Neuron (in vitro differentiated cells): Measurements from ENCODE around the gene RASGRF1.

ENCODE experiments used
- H2AFZ ChIP-seq: one replicate; pipeline ENCODE4 v1.6.1; 2013; ENCODE audit warnings: low read depth, mild to moderate bottlenecking, inconsistent platforms, low read length, moderate library complexity
- H3K27me3 ChIP-seq: one replicate; pipeline ENCODE4 v1.6.1; 2013; ENCODE audit warnings: low read length; ENCODE audit not compliant: insufficient read depth
- H3K36me3 ChIP-seq: one replicate; pipeline ENCODE4 v1.6.1; 2013; ENCODE audit warnings: low read length; ENCODE audit not compliant: insufficient read depth
- H3K4me1 ChIP-seq: one replicate; pipeline ENCODE4 v1.6.1; 2013; ENCODE audit warnings: low read length; ENCODE audit not compliant: insufficient read depth
- H3K4me3 ChIP-seq: 2 replicates; pipeline ENCODE4 v1.5.1; 2013; ENCODE audit warnings: mild to moderate bottlenecking, low read length, moderate library complexity
- H3K9me3 ChIP-seq: one replicate; pipeline ENCODE4 v1.6.1; 2013; ENCODE audit warnings: low read length

Gene RASGRF1

DNA sequence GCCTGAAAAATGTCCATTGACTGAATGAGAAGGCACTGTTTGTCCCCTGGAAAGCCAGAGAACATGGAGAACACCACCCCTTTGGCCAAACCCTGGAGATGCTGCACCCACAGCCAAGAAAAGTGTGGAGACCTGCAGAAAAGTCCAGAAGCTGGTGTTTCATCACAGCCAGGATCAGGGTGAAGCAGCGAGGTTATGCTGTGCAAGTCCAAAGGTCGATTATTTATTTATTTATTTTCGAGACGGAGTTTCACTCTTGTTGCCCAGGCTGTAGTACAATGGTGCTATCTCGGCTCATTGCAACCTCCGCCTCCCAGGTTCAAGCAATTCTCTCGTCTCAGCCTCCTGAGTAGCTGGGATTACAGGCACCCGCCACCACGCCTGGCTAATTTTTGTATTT, 140.2 kb downstream of the RASGRF1 start:
- no peaks in the 10 kb centered on the region for H3K4me1 ChIP-seq
- H3K9me3 ChIP-seq: no peaks in the 10 kb centered on the region
- H3K4me3 ChIP-seq: no peak overlapping the region
- no peaks in the 10 kb centered on the region for H3K36me3 ChIP-seq
- no peak overlapping the region for H2AFZ ChIP-seq
- peaks cover 9% of the 10 kb centered on the region for H3K27me3 ChIP-seq

GRCh38 chr15:78949461-78949860, 141.1 kb downstream of the RASGRF1 start:
- Histone ChIP-seq H2AFZ (no peak overlapping the region), H3K4me3 (no peak overlapping the region), H3K27me3 (peaks cover 11% of the 10 kb centered on the region), H3K4me1 (peaks cover 4% of the 10 kb centered on the region), H3K9me3 (no peaks in the 10 kb centered on the region), H3K36me3 (no peaks in the 10 kb centered on the region)

DNA sequence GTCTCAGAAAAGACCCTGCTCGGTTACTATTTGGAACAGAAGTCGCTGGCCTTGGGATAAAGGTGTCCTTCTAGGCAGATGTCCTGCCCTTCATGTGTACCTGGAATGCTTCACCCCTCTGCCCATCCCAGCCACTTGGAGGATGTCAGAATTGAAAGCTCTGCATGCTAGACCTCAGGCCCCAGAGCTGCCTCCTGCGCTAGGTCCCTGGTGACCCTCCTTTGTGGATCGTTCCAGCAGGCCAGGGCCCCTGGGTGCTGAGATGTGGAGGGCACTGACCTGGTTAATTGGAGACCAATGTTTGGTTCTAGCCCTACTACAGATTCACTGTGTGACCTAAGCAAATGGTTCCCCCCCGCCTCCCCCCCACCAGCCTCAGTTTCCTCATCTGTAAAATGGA, 143.1 kb downstream of the RASGRF1 start:
- Histone ChIP-seq H2AFZ (no peak overlapping the region), H3K4me1 (peaks cover 6% of the 10 kb centered on the region), H3K9me3 (no peaks in the 10 kb centered on the region), H3K27me3 (peaks cover 27% of the 10 kb centered on the region), H3K36me3 (no peaks in the 10 kb centered on the region), H3K4me3 (no peak overlapping the region)

DNA sequence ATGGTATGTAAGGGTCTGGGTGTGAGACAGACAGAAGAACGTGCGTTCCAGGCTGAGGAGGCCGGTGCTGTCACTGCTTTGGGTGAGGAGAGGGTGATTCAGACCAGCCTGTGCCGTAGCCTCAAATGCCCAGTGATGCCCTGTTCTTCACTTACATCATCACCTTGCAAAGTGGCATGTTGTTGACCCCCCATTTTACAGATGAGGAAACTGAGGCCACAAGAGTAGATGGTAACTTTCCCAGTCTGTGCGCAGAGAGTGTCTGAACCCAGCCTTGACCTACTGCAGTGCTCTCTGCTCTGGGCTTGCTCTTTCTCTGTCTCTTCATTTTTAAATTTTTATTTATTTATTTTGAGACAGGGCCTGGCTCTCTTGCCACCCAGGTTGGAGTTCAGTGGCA, 144.1 kb downstream of the RASGRF1 start:
- Histone ChIP-seq H2AFZ (no peak overlapping the region), H3K4me3 (no peak overlapping the region), H3K27me3 (peaks cover 27% of the 10 kb centered on the region), H3K36me3 (no peaks in the 10 kb centered on the region), H3K9me3 (no peaks in the 10 kb centered on the region), H3K4me1 (peaks cover 6% of the 10 kb centered on the region)

DNA sequence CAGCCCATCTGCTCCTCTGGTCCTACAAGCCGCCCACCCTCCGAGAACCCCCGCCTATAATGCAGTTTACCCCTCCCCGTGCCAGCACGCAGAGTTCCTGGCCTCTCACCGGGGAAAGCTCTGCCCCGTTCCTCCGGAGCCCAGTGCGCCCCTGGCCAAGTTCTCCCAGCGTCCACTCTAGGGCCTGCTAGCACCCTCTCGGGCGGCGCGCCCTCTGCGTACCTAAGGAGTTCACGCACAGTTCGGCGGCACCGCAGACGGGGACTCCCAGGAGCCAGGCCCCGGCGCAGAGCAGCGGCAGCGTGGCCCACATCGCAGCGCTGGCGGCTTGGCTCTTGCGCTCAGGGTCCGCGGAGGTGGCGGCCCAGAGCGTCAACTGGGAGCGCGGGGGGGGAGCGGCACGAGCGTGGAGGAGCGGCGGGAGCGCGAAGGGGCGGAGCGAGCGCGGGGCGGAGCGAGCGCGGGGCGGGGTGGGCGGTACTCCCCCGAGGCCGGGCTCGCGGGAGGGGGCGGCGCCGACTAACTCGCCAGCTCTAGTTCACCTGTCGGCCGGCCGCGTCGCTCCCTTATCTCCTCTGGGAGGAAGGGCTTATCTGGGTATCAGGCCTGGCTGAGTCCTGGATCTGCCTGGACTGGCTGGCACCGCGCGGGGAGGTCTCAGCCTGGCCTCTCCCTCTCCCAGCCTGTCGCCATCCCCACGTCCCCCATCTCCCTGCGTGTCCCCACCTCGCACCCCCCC, 145.7 kb downstream of the RASGRF1 start, which contains the start of gene CTSH:
TSS of gene CTSH (minus strand) at position 378 of the 739 bp plus-strand sequence. CDS start at position 313, 65 bp downstream.
- Histone ChIP-seq H3K9me3 (no peaks in the 10 kb centered on the region), H2AFZ (peak within 1 kb of the TSS; percentile 93), H3K4me3 (peak within 1 kb of the TSS; percentile 49), H3K27me3 (peaks cover 27% of the 10 kb centered on the region), H3K4me1 (peaks cover 6% of the 10 kb centered on the region), H3K36me3 (no peaks in the 10 kb centered on the region)

DNA sequence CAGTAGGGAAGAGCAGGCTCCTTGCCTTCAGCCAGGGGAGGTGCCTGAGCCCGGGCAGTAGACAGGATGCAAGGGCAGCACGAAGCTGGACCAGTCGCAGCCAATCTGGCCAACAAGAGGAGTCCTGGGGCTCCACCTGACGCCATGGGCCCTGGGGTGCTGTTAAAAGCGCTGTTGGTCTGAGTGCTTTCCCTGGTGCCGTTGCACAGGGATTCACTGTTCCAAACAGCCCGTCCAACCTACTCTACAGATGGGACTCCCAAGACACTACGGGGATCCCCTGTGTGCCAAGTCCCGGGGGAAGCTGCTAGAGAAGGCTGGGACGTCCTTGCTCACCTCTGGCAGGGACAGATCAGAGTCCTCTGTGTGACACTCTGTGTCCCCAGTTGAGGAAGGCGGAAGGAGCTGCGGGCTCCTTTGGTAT, 146.4 kb downstream of the RASGRF1 start:
- peaks cover 27% of the 10 kb centered on the region for H3K27me3 ChIP-seq
- no peaks in the 10 kb centered on the region for H3K9me3 ChIP-seq
- H3K4me1 ChIP-seq: peaks cover 6% of the 10 kb centered on the region
- no peaks in the 10 kb centered on the region for H3K36me3 ChIP-seq
- H2AFZ ChIP-seq: peak overlapping the region; percentile 93
- peak overlapping the region; percentile 49 for H3K4me3 ChIP-seq

- H3K27me3 ChIP-seq: peaks cover 27% of the 10 kb centered on the region
- H3K9me3 ChIP-seq: no peaks in the 10 kb centered on the region
- H3K4me1 ChIP-seq: peaks cover 6% of the 10 kb centered on the region
- no peaks in the 10 kb centered on the region for H3K36me3 ChIP-seq
- no peak overlapping the region for H3K4me3 ChIP-seq
- H2AFZ ChIP-seq: no peak overlapping the region
These were observed 146.9 kb downstream of the RASGRF1 start for GRCh38 chr15:78943692-78944091.

- H2AFZ ChIP-seq: no peak overlapping the region
- peaks cover 6% of the 10 kb centered on the region for H3K4me1 ChIP-seq
- no peaks in the 10 kb centered on the region for H3K36me3 ChIP-seq
- no peak overlapping the region for H3K4me3 ChIP-seq
- no peaks in the 10 kb centered on the region for H3K9me3 ChIP-seq
- H3K27me3 ChIP-seq: peaks cover 25% of the 10 kb centered on the region
These were observed 147.8 kb downstream of the RASGRF1 start for GRCh38 chr15:78942741-78943140.

- Histone ChIP-seq H3K27me3 (peaks cover 12% of the 10 kb centered on the region), H2AFZ (no peak overlapping the region), H3K9me3 (no peaks in the 10 kb centered on the region), H3K36me3 (no peaks in the 10 kb centered on the region), H3K4me1 (no peaks in the 10 kb centered on the region), H3K4me3 (no peak overlapping the region)
These were observed 151.7 kb downstream of the RASGRF1 start for GRCh38 chr15:78938658-78939488.

DNA sequence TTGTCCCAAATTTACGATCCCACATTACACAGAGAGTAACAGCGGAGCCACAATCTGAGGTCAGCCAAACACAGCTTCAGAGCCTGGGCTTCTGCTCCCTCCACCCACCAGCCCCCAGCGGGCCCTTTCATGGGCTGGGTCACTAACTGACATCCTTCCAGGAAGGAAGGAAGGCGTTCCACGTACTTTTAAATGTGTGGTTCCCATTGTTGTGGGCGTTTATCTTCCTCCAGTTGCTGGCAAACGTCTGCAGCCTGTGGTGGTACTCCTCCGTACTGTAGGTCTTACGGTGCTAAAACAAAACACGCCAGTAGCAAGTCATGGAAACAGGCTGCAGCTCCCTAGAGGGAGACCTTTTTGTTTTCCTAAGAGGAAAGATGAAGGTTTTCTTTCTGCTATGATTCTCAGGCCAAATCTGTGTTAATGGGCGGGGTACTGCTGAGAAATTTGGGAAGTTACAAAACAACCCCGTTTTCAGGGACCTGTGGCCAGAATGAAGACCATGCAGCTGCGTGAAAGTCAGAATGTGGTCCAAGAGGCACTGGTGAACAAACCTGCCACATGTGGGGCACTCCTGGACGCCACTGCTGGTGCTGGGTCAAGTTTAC, 153.3 kb downstream of the RASGRF1 start:
- Histone ChIP-seq H3K9me3 (no peaks in the 10 kb centered on the region), H3K27me3 (no peaks in the 10 kb centered on the region), H2AFZ (no peak overlapping the region), H3K4me1 (no peaks in the 10 kb centered on the region), H3K4me3 (no peak overlapping the region), H3K36me3 (no peaks in the 10 kb centered on the region)

- H3K4me1 ChIP-seq: no peaks in the 10 kb centered on the region
- no peak overlapping the region for H2AFZ ChIP-seq
- H3K36me3 ChIP-seq: no peaks in the 10 kb centered on the region
- H3K9me3 ChIP-seq: no peaks in the 10 kb centered on the region
- no peaks in the 10 kb centered on the region for H3K27me3 ChIP-seq
- H3K4me3 ChIP-seq: no peak overlapping the region
These were observed 155.9 kb downstream of the RASGRF1 start for GRCh38 chr15:78934655-78935023.

DNA sequence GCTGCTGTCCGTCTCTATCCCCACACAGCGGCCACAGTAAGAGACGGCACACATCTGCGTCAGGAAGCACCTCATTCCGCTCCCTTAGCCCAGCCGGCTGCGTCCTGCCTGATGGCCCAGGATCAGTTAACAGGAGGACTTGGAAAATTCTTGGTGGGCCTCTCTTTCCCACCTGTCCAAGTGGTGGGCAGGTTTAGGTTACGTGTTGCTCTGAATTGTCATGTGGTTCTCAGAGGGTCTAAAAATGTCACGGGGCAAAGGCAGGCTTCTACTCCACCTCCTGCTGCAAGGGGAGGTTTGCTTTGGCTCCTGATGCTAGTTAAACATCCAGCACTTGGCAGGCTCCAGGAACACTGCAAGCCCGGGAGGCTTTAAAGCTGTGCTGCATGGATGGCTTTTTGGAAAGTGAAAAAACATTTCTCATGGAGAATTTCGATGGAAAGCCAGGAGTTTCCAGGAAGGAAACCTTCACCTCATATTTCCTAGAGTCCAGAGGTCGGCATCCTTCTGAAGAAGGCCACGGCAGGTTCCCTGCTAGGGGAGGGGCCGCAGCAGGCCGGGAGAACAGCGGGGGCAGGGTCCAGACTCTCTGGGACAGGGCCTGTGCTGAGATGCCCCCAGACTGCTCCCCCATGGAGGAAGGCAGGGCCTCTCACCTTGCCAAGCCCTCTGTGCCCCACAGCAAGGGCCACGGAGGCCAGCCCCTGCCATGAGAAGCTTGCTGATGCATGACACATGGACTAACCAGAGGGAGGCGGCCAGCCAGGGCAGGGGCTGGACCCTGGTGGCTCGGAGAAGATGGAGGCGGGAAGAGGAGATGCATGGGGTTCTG, 156.5 kb downstream of the RASGRF1 start:
- H3K36me3 ChIP-seq: no peaks in the 10 kb centered on the region
- no peaks in the 10 kb centered on the region for H3K4me1 ChIP-seq
- H2AFZ ChIP-seq: no peak overlapping the region
- H3K9me3 ChIP-seq: no peaks in the 10 kb centered on the region
- no peaks in the 10 kb centered on the region for H3K27me3 ChIP-seq
- H3K4me3 ChIP-seq: no peak overlapping the region
